Hypothalamus (tissue), 51 donors: Measurements from ENCODE around the gene ARHGAP21.
"Not testable (repeated sequence)": the region's sequence is repeated elsewhere in the genome, so short reads cannot be mapped to it uniquely, and the experiment has no call there.

Source experiments
- DNase-seq, 51 donors: peaks; one replicate each; lab custom pipeline; 2025; lab: John Stamatoyannopoulos, UW

The ARHGAP21 gene

GRCh38 chr10:24723788-24724380, at the start of gene ARHGAP21:
ARHGAP21 (minus strand) TSS chr10:24723887; CDS start chr10:24721899, 1,988 bp downstream.
- peak in 48 of 51 donors; percentile 20 to 95 (median 71) for DNase-seq

- DNase-seq = no peak
These were observed 48.4 kb upstream of the ARHGAP21 start for GRCh38 chr10:24771943-24772694.

- not testable (repeated sequence) for DNase-seq
These were observed 41.3 kb upstream of the ARHGAP21 start for GRCh38 chr10:24764991-24765390.

GRCh38 chr10:24762966-24763623, 39.4 kb upstream of the ARHGAP21 start:
- DNase-seq = no peak

DNA sequence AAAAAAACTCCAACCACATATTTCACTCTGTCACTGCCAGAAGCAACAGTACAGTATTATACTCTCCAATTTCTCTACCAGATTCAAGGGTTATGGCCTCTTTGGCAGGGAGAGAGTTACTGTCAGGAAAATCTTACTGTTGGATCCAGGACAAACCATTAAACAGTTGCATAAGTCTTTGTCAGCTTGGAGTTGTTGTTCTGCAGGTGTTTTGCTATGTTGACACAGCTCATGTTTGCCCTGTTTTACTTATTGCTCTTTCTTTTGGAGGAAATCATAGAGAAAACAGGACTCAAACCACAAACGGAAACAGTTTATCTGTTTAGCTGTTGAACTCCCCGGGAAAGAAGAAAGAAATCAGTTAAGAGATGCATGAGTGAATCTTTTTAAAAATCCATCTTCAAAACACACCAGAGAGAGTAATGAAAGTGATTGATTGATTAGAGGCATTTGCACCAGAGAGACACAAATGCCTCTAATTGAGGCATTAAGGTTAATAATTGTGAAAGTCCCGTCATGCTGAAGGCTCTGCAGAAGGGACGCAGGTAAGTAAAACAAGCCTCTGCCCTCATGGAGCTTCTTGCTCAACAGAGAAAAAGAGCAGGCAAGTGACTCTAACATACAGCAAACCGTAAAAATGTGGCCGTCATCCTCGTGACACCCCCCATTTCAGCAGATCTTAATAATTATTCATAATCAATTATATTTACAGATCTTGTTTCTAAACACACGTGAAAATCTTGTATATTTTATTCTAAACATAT, 38.7 kb upstream of the ARHGAP21 start:
- DNase-seq = no peak

GRCh38 chr10:24759672-24760071, 36.0 kb upstream of the ARHGAP21 start:
- DNase-seq = no peak

GRCh38 chr10:24758254-24758653, 34.6 kb upstream of the ARHGAP21 start:
- DNase-seq = not testable (repeated sequence)

- DNase-seq = no peak
These were observed 32.6 kb upstream of the ARHGAP21 start for GRCh38 chr10:24756283-24756682.

DNA sequence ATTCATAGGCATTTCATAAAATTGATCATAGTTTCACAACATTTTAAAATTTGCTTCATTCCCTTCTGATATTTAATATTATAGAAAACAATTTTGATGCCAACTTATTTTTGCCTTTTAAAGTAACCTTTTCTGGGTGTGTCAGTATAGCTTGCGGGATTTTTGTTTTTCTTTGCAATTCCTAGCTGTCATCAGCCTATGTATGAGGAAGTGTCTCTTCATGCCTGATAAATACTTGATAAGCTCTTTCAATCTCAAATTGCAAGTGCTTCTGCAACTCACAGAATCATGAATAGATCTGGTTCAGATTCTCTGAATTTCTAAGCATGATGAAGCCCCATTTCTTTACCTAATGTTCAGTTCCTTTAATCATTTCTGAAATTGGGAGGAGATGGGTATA, 28.0 kb upstream of the ARHGAP21 start:
- DNase-seq = no peak

DNA sequence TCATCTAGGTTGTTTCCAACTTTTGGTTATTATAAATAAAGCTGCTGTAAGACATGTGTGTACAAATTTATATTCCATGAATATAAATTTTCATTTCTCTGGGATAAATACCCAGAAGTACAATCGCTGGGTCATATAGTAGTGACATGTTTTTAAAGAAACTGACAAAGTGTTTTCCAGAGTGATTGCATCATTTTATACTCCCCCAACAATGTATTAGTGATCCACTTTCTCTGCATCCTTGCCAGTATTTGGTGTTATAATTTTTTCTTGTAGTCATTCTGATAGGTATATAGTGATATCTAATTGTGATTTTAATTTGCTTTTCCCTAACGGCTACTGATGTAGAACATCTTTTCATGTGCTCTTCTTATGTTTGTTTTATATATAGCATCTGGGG, 27.0 kb upstream of the ARHGAP21 start:
- no peak for DNase-seq

- no peak for DNase-seq
These were observed 24.5 kb upstream of the ARHGAP21 start for GRCh38 chr10:24748214-24748613.

- no peak for DNase-seq
These were observed 21.3 kb upstream of the ARHGAP21 start for GRCh38 chr10:24744946-24745345.

GRCh38 chr10:24740714-24741113, 17.0 kb upstream of the ARHGAP21 start:
- DNase-seq = no peak

- DNase-seq = no peak
These were observed 13.3 kb upstream of the ARHGAP21 start for GRCh38 chr10:24737001-24737400.

- no peak for DNase-seq
These were observed 8.3 kb upstream of the ARHGAP21 start for GRCh38 chr10:24731942-24732341.

- no peak for DNase-seq
These were observed 7.1 kb upstream of the ARHGAP21 start for GRCh38 chr10:24730811-24731210.

DNA sequence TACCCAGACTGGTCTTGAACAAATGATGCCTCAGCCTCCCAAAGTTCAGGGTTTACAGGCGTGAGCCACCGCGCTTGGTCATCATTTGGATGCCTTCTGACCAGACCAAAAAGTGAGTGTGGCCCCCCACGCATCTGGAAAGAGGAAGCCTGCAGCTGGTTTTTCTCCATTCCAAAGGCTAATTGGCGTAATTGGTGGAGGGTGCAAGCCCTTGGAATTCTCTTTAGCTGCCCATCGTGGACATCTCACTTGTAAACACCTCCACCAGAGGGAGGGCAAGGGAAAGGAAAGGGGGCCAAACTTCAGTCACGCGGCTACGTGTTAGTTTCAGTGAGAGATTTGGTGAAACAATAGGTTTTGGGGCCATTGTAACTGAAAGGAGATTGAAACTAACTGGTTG, 4.1 kb upstream of the ARHGAP21 start:
- no peak for DNase-seq

- DNase-seq = no peak
These were observed 2.9 kb upstream of the ARHGAP21 start for GRCh38 chr10:24726626-24727025.

DNA sequence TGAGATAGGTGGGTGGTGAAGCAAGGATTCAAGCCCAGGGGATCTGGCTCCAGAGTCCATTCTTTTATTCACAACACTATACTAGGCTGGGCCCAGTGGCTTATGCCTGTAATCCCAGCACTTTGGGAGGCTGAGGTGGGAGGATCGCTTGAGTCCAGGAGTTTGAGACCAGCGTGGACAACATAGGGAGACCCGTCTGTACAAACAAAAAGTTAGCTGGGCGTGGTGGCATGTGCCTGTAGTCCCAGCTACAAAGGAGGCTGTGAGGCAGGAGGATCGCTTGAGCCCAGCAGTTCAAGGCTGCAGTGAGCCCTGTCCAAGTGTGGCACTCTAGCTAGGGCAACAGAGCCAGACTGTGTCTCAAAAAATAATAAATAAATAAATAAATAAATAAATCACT, 2.3 kb upstream of the ARHGAP21 start:
- not testable (repeated sequence) for DNase-seq

GRCh38 chr10:24724381-24725228, 918 bp upstream of the ARHGAP21 start:
- DNase-seq = peak; percentile 83 to 100 (median 98)
